Activated CD8-positive, alpha-beta T cell treated with anti-CD3 and anti-CD28 coated beads for 36 hours (primary cell): Measurements from ENCODE around the gene EFCAB8. TPM values are rescaled to one million over a fixed set of nuclear protein-coding genes. Genes with fewer than 3 reads are reported as not detected.

Source experiments
- ATAC-seq: fragments of 200-7000 bp; cut with Tn5 transposase; one replicate; pipeline ENCODE4 v1.10.0; 2021; ENCODE audit warnings: mild to moderate bottlenecking, moderate library complexity
- CTCF ChIA-PET: fragments of 350-600 bp; sonication (Branson Sonifier 250); formaldehyde crosslinking; loops from one replicate; lab custom pipeline; 2021; ENCODE audit warnings: antibody characterized with exemption; lab: Charles Lee
- POLR2A ChIA-PET: fragments of 350-600 bp; sonication (Branson Sonifier 250); formaldehyde crosslinking; loops from one replicate; lab custom pipeline; 2021; ENCODE audit warnings: antibody characterized with exemption; lab: Charles Lee
- DNase-seq: peaks from one replicate; pipeline ENCODE4 v3.0.0-alpha.2; 2020
- H3K27ac Mint-ChIP-seq: one replicate; pipeline ENCODE4 v1.8.0; 2021; ENCODE audit warnings: mild to moderate bottlenecking, mixed read lengths
- H3K27me3 Mint-ChIP-seq: one replicate; pipeline ENCODE4 v1.8.0; 2021; ENCODE audit warnings: mixed read lengths
- H3K36me3 Mint-ChIP-seq: one replicate; pipeline ENCODE4 v1.8.0; 2021; ENCODE audit warnings: low read depth, mixed read lengths
- H3K4me1 Mint-ChIP-seq: one replicate; pipeline ENCODE4 v1.8.0; 2021; ENCODE audit warnings: low read depth, mixed read lengths
- H3K4me3 Mint-ChIP-seq: one replicate; pipeline ENCODE4 v1.8.0; 2021; ENCODE audit warnings: mild to moderate bottlenecking, moderate library complexity, mixed read lengths
- H3K9me3 Mint-ChIP-seq: one replicate; pipeline ENCODE4 v1.8.0; 2021; ENCODE audit warnings: mixed read lengths
- intact Hi-C: fragments of 100-400 bp; cut with micrococcal nuclease; formaldehyde crosslinking; loops from one replicate; pipeline ENCODE4 v1.10.0; 2022
- total RNA-seq, 2 experiments: library from RNA; stranded (reverse); gene quantifications; one replicate each; pipeline ENCODE4 v1.2.3, GENCODE V29; 2021
- TF ChIP-seq, protein P1 (sequence below): fragments of 200-600 bp; IDR thresholded peaks from one replicate; pipeline ENCODE4 v1.8.0; 2022; ENCODE audit warnings: antibody characterized with exemption, mild to moderate bottlenecking

The EFCAB8 gene
- total RNA-seq, 2 experiments from 2014 or later, result 0.89 to 0.92 TPM

DNA sequence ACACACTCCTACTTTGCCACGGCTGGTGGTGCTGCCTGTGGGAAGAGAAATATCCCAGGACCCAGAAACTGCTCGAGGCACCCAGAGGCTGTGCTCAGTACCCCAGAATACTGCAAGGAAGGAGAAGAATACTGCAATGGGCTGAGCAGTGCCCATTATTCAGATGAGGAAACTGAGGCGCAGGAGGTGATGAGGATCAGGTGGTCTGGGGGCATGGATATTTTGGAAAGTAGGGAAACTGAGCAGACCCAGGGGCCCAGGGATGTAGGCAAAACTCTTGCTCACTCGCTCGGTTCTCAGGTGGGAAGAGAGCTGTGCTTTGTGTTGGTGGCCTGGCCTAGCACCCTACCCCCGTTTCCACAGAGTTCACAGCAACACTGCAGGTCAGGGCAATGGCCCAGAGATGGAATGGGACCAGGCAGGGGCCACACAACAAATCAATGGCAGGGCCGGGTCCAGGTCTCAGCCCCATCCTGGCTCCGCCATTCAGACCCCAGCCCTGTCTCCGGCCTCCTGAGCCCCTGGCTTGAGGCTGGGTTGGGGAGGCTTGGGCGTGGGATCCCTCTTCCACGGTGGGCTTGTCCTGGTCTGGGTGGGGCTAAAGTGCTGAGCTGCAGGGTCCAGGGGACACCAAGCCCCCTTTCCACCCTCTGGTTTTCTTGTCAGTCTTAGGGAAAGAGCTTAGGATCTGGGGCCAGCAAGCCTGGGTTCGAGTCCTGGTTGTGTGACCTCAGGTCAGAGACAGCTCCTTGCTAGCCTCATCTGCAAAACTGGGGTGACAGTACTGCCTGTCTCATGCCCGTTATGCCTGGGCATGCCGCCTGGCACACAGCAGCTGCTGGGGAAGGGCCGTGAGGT is 111.6 kb downstream of the EFCAB8 start:
- POLR2A ChIA-PET, result interaction anchor here (0.7 to 1.7 kb wide), 3 partner anchors 17 to 1333 kb away, joined by 3 to 4 read pairs (median 4); partner anchors contain the start of gene AHCY
- no peaks in the 10 kb centered on the region for H3K27me3 Mint-ChIP-seq
- peaks cover 2% of the 10 kb centered on the region for H3K9me3 Mint-ChIP-seq
- no peak overlapping the region for H3K27ac Mint-ChIP-seq
- no peak overlapping the region for H3K4me3 Mint-ChIP-seq
- DNase-seq (no peak), ATAC-seq (no peak)
- H3K4me1 Mint-ChIP-seq, result peaks cover 86% of the 10 kb centered on the region
- peaks cover 9% of the 10 kb centered on the region for H3K36me3 Mint-ChIP-seq
- intact Hi-C loops, result no loop called here
- CTCF ChIA-PET, result interaction anchor here (5.4 kb wide), 1 partner anchor 25 kb away, joined by 40 read pairs; no protein-coding TSS in a partner anchor
- TF ChIP-seq, protein P1, sequence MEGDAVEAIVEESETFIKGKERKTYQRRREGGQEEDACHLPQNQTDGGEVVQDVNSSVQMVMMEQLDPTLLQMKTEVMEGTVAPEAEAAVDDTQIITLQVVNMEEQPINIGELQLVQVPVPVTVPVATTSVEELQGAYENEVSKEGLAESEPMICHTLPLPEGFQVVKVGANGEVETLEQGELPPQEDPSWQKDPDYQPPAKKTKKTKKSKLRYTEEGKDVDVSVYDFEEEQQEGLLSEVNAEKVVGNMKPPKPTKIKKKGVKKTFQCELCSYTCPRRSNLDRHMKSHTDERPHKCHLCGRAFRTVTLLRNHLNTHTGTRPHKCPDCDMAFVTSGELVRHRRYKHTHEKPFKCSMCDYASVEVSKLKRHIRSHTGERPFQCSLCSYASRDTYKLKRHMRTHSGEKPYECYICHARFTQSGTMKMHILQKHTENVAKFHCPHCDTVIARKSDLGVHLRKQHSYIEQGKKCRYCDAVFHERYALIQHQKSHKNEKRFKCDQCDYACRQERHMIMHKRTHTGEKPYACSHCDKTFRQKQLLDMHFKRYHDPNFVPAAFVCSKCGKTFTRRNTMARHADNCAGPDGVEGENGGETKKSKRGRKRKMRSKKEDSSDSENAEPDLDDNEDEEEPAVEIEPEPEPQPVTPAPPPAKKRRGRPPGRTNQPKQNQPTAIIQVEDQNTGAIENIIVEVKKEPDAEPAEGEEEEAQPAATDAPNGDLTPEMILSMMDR, result no peak

DNA sequence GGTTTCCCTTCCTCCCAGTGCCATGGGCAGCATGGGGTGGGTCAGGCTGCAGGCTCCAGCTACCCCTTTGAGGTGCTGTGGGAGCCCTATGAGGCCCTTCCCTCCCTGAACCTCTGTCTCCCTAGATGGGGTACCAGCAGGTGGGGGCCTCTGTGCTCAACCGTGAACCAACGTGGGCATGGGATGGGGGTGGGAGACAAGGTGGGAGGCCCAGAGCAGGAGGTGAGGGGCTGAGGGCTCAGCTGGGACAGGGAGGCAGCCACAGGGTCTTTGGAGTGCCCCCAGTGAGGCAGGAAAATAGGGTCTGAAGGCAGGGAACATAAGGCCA is 112.2 kb downstream of the EFCAB8 start:
- ATAC-seq, result no peak
- Mint-ChIP-seq H3K36me3 (peaks cover 9% of the 10 kb centered on the region), H3K4me3 (no peak overlapping the region), H3K27ac (no peak overlapping the region), H3K27me3 (no peaks in the 10 kb centered on the region), H3K4me1 (peaks cover 80% of the 10 kb centered on the region), H3K9me3 (peaks cover 2% of the 10 kb centered on the region)
- TF ChIP-seq, protein P1, result no peak
- DNase-seq, result no peak
- ChIA-PET CTCF (interaction anchor here (1.5 to 5.4 kb wide), 2 partner anchors 25 to 34 kb away, joined by 7 to 40 read pairs; partner anchors contain the start of gene SUN5), POLR2A (interaction anchor here (0.7 to 3.0 kb wide), 5 partner anchors 16 to 1332 kb away, joined by 3 to 10 read pairs (median 4); partner anchors contain the start of gene AHCY)
- intact Hi-C loops, result no loop called here

DNA sequence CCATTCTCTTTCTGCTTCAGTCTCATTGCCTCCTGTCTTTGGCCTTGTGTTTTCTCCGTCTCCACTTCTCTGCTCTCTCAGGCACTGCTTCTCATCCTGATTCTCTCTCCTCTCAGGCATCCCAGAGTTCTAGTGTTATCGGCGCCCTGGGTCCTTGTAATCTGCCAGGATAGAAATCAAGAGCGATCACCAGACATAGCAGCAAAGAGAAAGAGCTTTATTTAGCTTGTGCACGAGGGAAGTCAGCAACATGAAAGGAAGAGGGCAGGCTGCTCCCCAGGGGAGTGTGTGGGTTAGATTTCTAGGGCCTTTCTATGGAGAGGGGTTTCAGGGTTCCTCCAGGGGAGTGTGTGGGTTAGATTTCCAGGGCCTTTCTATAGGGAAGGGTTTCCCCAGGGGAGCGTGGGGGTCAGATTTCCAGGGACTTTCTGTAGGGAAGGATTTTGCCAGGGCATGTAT is 113.0 kb downstream of the EFCAB8 start:
- Mint-ChIP-seq H3K9me3 (peaks cover 8% of the 10 kb centered on the region), H3K27ac (no peak overlapping the region), H3K4me3 (no peak overlapping the region), H3K27me3 (no peaks in the 10 kb centered on the region), H3K36me3 (peaks cover 16% of the 10 kb centered on the region), H3K4me1 (peaks cover 78% of the 10 kb centered on the region)
- ChIA-PET POLR2A (interaction anchor here (1.1 to 3.0 kb wide), 6 partner anchors 10 to 26 kb away, joined by 3 to 10 read pairs (median 4); no protein-coding TSS in a partner anchor), CTCF (interaction anchor here (0.7 to 5.4 kb wide), 4 partner anchors 13 to 33 kb away, joined by 3 to 40 read pairs (median 5); partner anchors contain the start of gene SUN5)
- intact Hi-C loops, result no loop called here
- ATAC-seq (peak; percentile 24), DNase-seq (peak; percentile 49)
- TF ChIP-seq, protein P1, result no peak

- ATAC-seq, result peak; percentile 80
- Mint-ChIP-seq H3K27me3 (no peaks in the 10 kb centered on the region), H3K4me1 (peaks cover 73% of the 10 kb centered on the region), H3K9me3 (peaks cover 10% of the 10 kb centered on the region), H3K4me3 (no peak overlapping the region), H3K36me3 (peaks cover 20% of the 10 kb centered on the region), H3K27ac (no peak overlapping the region)
- TF ChIP-seq, protein P1, result no peak
- ChIA-PET CTCF (interaction anchor here (0.7 to 5.4 kb wide), 5 partner anchors 13 to 32 kb away, joined by 3 to 40 read pairs (median 5); partner anchors contain the start of gene SUN5), POLR2A (interaction anchor here (1.1 to 3.0 kb wide), 6 partner anchors 9 to 27 kb away, joined by 3 to 10 read pairs (median 4); no protein-coding TSS in a partner anchor)
- intact Hi-C loops, result no loop called here
- peak; percentile 95 for DNase-seq
Measured at GRCh38 chr20:32972181-32973076, 113.7 kb downstream of the EFCAB8 start.
